COLO668 (cell line): ENCODE measurements around the gene FGFBP2.
"Not testable (repeated sequence)": the region's sequence is repeated elsewhere in the genome, so short reads cannot be mapped to it uniquely, and the experiment has no call there.

Source experiments
- DNase-seq: peaks from one replicate; lab custom pipeline; 2025; ENCODE audit not compliant: unreplicated experiment; lab: John Stamatoyannopoulos, UW

FGFBP2 gene

GRCh38 chr4:15931451-15932210 lies 31.3 kb downstream of the FGFBP2 start:
- no peak for DNase-seq

GRCh38 chr4:15930314-15930713 lies 32.7 kb downstream of the FGFBP2 start:
- no peak for DNase-seq

- no peak for DNase-seq
These were observed 33.4 kb downstream of the FGFBP2 start for GRCh38 chr4:15929540-15929939.

- DNase-seq = no peak
These were observed 34.1 kb downstream of the FGFBP2 start for GRCh38 chr4:15928883-15929282.

- no peak for DNase-seq
These were observed 36.5 kb downstream of the FGFBP2 start for GRCh38 chr4:15926486-15926885.

- DNase-seq = no peak
These were observed 37.1 kb downstream of the FGFBP2 start for GRCh38 chr4:15925830-15926229.

GRCh38 chr4:15921592-15921932 lies 41.4 kb downstream of the FGFBP2 start:
- DNase-seq = no peak

GRCh38 chr4:15920723-15921591 lies 42.0 kb downstream of the FGFBP2 start:
- peak; percentile 26 for DNase-seq

GRCh38 chr4:15918484-15919129 lies 44.4 kb downstream of the FGFBP2 start:
- DNase-seq = no peak

GRCh38 chr4:15917297-15917696 lies 45.7 kb downstream of the FGFBP2 start:
- DNase-seq = no peak

GRCh38 chr4:15916358-15916757 lies 46.6 kb downstream of the FGFBP2 start:
- not testable (repeated sequence) for DNase-seq

GRCh38 chr4:15914736-15915135 lies 48.2 kb downstream of the FGFBP2 start:
- no peak for DNase-seq

GRCh38 chr4:15914291-15914690 lies 48.7 kb downstream of the FGFBP2 start:
- DNase-seq = no peak

GRCh38 chr4:15913631-15913970 lies 49.4 kb downstream of the FGFBP2 start:
- DNase-seq = no peak

GRCh38 chr4:15912961-15913630 lies 49.9 kb downstream of the FGFBP2 start:
- DNase-seq = no peak

GRCh38 chr4:15912236-15912635 lies 50.7 kb downstream of the FGFBP2 start:
- no peak for DNase-seq
